Endothelial cell of umbilical vein (primary cell): Measurements from ENCODE around the gene IGSF22. TPM values are rescaled to one million over a fixed set of nuclear protein-coding genes. Genes with fewer than 3 reads are reported as not detected.
"Not testable (repeated sequence)": the region's sequence is repeated elsewhere in the genome, so short reads cannot be mapped to it uniquely, and the experiment has no call there.

Source experiments
- BruUV-seq: library from RNA; stranded (reverse); fragments of 400-500 nt; replicated peaks from 2 replicates; lab custom pipeline; 2021; lab: Mats Ljungman, UMichigan
- CTCF ChIA-PET: fragments of 300-600, 350-600 bp; sonication (Branson Sonifier 250); formaldehyde crosslinking; loops from one replicate; lab custom pipeline; 2021; ENCODE audit warnings: antibody characterized with exemption, inconsistent platforms; lab: Charles Lee
- POLR2A ChIA-PET: fragments of 300-600, 350-600 bp; sonication (Branson Sonifier 250); formaldehyde crosslinking; loops from one replicate; lab custom pipeline; 2021; ENCODE audit warnings: antibody characterized with exemption, inconsistent platforms; lab: Charles Lee
- DNase-seq: peaks from one replicate; pipeline ENCODE4 v3.0.0-alpha.2; 2011; ENCODE audit warnings: low read depth, low spot score
- FAIRE-seq: peaks from 2 replicates; lab custom pipeline; 2011; peaks lifted over from hg19 to GRCh38; lab: Jason Lieb, UNC
- H2AFZ ChIP-seq: 2 replicates; pipeline ENCODE4 v1.6.0; 2012; ENCODE audit warnings: low read depth, low read length, control low read depth, inconsistent platforms
- H3K27ac ChIP-seq: 2 replicates; pipeline ENCODE4 v1.5.1; 2011; ENCODE audit warnings: low read depth, mild to moderate bottlenecking, control low read depth, low read length, moderate library complexity; ENCODE audit not compliant: insufficient read depth
- H3K27me3 ChIP-seq, 2 experiments: 2 replicates each; pipeline versions ENCODE4 v1.6.0 to v1.6.1; 2011; ENCODE audit warnings: low read length in 2 of 2, mixed read lengths in 1 of 2; ENCODE audit not compliant: control insufficient read depth in 2 of 2, insufficient read depth in 2 of 2
- H3K36me3 ChIP-seq, 2 experiments: 2 replicates in 1 of 2; 3 replicates in 1 of 2; pipeline ENCODE4 v1.5.1; 2011; ENCODE audit warnings: low read length in 2 of 2, mild to moderate bottlenecking in 1 of 2, moderate library complexity in 1 of 2; ENCODE audit not compliant: control insufficient read depth in 2 of 2, insufficient read depth in 2 of 2; ENCODE audit errors: extremely low read depth in 1 of 2
- H3K4me1 ChIP-seq: 3 replicates; pipeline ENCODE4 v1.5.1; 2011; ENCODE audit warnings: mild to moderate bottlenecking, low read length; ENCODE audit not compliant: control insufficient read depth, insufficient read depth; ENCODE audit errors: extremely low read depth
- H3K4me2 ChIP-seq: 2 replicates; pipeline ENCODE4 v1.6.1; 2011; ENCODE audit warnings: low read length, control low read depth, mixed read lengths; ENCODE audit not compliant: insufficient read depth
- H3K4me3 ChIP-seq, 3 experiments: fragments of 200-600 bp in 1 of 3; sonication (generic), shearing (Covaris generic) in 1 of 3; replicated peaks in 1 of 3; 2 replicates each; pipeline ENCODE4 v1.5.1; 2011 to 2016; ENCODE audit warnings: control low read depth in 3 of 3, low read length in 3 of 3, mild to moderate bottlenecking in 2 of 3, inconsistent platforms in 1 of 3, low read depth in 1 of 3, moderate library complexity in 1 of 3; ENCODE audit not compliant: insufficient read depth in 1 of 3
- H3K79me2 ChIP-seq: 2 replicates; pipeline ENCODE4 v1.6.0; 2012; ENCODE audit warnings: low read length, inconsistent platforms; ENCODE audit not compliant: control insufficient read depth, insufficient read depth
- H3K9ac ChIP-seq: replicated peaks from 2 replicates; pipeline ENCODE3; 2011; ENCODE audit warnings: low read length, control low read depth; ENCODE audit not compliant: insufficient read depth; ENCODE audit errors: extremely low read depth
- H3K9me1 ChIP-seq: replicated peaks from 3 replicates; pipeline ENCODE4 v1.6.0; 2011; ENCODE audit warnings: mild to moderate bottlenecking, low read length; ENCODE audit not compliant: control insufficient read depth, insufficient read depth; ENCODE audit errors: extremely low read depth
- H3K9me3 ChIP-seq: replicated peaks from 2 replicates; pipeline ENCODE4 v1.5.1; 2012; ENCODE audit warnings: low read length, inconsistent platforms; ENCODE audit not compliant: control insufficient read depth, insufficient read depth
- H4K20me1 ChIP-seq: replicated peaks from 2 replicates; pipeline ENCODE3; 2011; ENCODE audit warnings: mild to moderate bottlenecking, low read length; ENCODE audit not compliant: control insufficient read depth, insufficient read depth; ENCODE audit errors: extremely low read depth
- EZH2 ChIP-seq: IDR thresholded peaks from 2 replicates; pipeline ENCODE4 v1.6.1; 2012; ENCODE audit warnings: borderline replicate concordance, low read depth, mild to moderate bottlenecking, moderate library complexity, low read length, inconsistent platforms; ENCODE audit not compliant: severe bottlenecking
- FOS ChIP-seq: IDR thresholded peaks from 2 replicates; pipeline ENCODE4 v1.6.1; 2011; ENCODE audit warnings: mild to moderate bottlenecking, low read length, moderate library complexity, borderline replicate concordance; ENCODE audit not compliant: insufficient read depth
- GATA2 ChIP-seq: IDR thresholded peaks from 2 replicates; pipeline ENCODE4 v1.7.0; 2011; ENCODE audit warnings: low read depth, mild to moderate bottlenecking, moderate library complexity, mixed read lengths, low read length; ENCODE audit not compliant: insufficient read length, insufficient read depth
- JUN ChIP-seq: IDR thresholded peaks from 2 replicates; pipeline ENCODE4 v1.6.1; 2011; ENCODE audit warnings: borderline replicate concordance, low read depth; ENCODE audit not compliant: insufficient read length, insufficient read depth
- MYC ChIP-seq: IDR thresholded peaks from one replicate; pipeline ENCODE4 v1.6.1; 2011; ENCODE audit warnings: mild to moderate bottlenecking, low read depth, low read length
- POLR2A ChIP-seq: IDR thresholded peaks from 2 replicates; pipeline ENCODE4 v1.6.1; 2012; ENCODE audit warnings: low read depth, mild to moderate bottlenecking, control low read depth, low read length
- POLR2AphosphoS5 ChIP-seq: IDR thresholded peaks from 2 replicates; pipeline ENCODE4 v1.6.1; 2012; ENCODE audit warnings: low read depth, mild to moderate bottlenecking, control low read depth, low read length, moderate library complexity; ENCODE audit not compliant: insufficient read depth
- dilution Hi-C: fragments of 300-500 bp; cut with MboI; formaldehyde crosslinking; loops from one replicate; pipeline ENCODE4 v1.15.0; 2019; ENCODE audit warnings: low sequenced_read_pairs; ENCODE audit not compliant: extremely low pct_ligation_motif_present
- intact Hi-C: fragments of 100-400 bp; cut with micrococcal nuclease; formaldehyde crosslinking; loops from one replicate; pipeline ENCODE4 v1.10.0; 2022
- polyA plus RNA-seq, 4 experiments: library from polyadenylated mRNA; depleted of rRNA in 3 of 4; stranded (reverse) in 3 of 4; unstranded in 1 of 4; fragments of >200 nt; gene quantifications; 2 replicates each; pipeline versions ENCODE4 v1.2.1 to v1.2.3, GENCODE V29; 2011 to 2012; ENCODE audit warnings: missing spikeins in 1 of 4
- total RNA-seq: library from RNA; stranded (reverse); gene quantifications from 2 replicates; pipeline ENCODE4 v1.2.3, GENCODE V29; 2021
- TF ChIP-seq, protein P1 (sequence below), 2 donors: IDR thresholded peaks; 1 replicate in 1 of 2; 2 replicates in 1 of 2; pipeline ENCODE4 v1.5.1; 2011; ENCODE audit warnings: low read length in 2 of 2, mild to moderate bottlenecking in 2 of 2, moderate library complexity in 2 of 2, control low read depth in 1 of 2, inconsistent platforms in 1 of 2, low read depth in 1 of 2; ENCODE audit not compliant: insufficient read depth in 1 of 2; ENCODE audit errors: extremely low read depth in 1 of 2
- TF ChIP-seq, protein P2 (sequence below): IDR thresholded peaks from 2 replicates; pipeline ENCODE4 v1.6.1; 2011; ENCODE audit not compliant: insufficient read depth, insufficient read length

Gene IGSF22
- total and polyA plus RNA-seq, 2 donors (not counting 3 experiments of a cell fraction or from before 2014, with no cell fraction given) = not detected

DNA sequence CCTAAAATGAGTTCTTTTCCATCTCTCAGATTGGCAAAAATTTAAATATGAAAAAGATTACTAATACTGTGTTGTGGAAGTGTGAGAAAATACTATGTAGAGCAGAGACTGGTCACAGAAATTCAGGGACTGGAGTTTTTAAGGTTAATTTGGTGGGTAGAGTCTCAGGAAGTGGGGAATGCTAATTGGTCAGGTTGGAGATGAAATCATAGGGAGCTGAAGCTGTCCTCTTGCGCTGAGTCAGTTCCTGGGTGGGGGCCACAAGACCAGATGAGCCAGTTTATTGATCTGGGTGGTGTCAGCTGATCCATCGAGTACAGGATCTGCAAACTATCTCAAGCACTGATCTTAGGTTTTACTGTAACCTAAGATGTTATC, 56.8 kb downstream of the IGSF22 start:
- H3K4me3 ChIP-seq = no peak overlapping the region
- intact Hi-C loops (no loop called here), dilution Hi-C loops (no loop called here)
- H3K27ac ChIP-seq = no peak overlapping the region
- TF ChIP-seq POLR2AphosphoS5 = no peak
- peaks cover 0 to 3% of the 10 kb centered on the region in 2 experiments for H3K27me3 ChIP-seq
- H3K9ac ChIP-seq = no peak overlapping the region
- no peak overlapping the region for H3K4me2 ChIP-seq
- no peaks in the 10 kb centered on the region for H3K9me1 ChIP-seq
- no peaks in the 10 kb centered on the region for H3K79me2 ChIP-seq
- H2AFZ ChIP-seq = no peak overlapping the region
- ChIA-PET CTCF (no interaction called here), POLR2A (no interaction called here)
- H3K9me3 ChIP-seq = no peaks in the 10 kb centered on the region
- DNase-seq = no peak
- FAIRE-seq = no peak
- no peaks in the 10 kb centered on the region for H3K36me3 ChIP-seq
- H3K4me1 ChIP-seq = no peaks in the 10 kb centered on the region
- no peaks in the 10 kb centered on the region for H4K20me1 ChIP-seq
- no TSS peak for BruUV-seq

DNA sequence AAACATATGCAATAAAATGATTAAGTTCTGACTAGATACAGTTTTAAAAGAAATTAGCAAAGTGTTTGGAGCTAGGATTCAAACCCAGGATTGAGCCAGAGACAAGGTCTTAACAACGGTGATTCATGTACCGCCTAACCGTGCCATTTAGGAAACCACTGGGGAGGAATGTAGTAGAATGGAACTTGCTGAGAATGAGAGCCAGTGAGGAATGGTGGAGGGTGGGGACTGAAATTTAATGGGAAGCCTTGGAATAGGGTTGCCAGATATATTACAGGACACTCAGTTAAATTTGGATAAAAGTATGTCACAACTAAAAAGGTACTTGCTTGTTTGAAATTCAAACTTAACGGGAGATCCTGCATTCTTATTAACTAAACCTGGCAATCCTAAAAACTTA, 57.9 kb downstream of the IGSF22 start:
- CTCF ChIA-PET = no interaction called here

DNA sequence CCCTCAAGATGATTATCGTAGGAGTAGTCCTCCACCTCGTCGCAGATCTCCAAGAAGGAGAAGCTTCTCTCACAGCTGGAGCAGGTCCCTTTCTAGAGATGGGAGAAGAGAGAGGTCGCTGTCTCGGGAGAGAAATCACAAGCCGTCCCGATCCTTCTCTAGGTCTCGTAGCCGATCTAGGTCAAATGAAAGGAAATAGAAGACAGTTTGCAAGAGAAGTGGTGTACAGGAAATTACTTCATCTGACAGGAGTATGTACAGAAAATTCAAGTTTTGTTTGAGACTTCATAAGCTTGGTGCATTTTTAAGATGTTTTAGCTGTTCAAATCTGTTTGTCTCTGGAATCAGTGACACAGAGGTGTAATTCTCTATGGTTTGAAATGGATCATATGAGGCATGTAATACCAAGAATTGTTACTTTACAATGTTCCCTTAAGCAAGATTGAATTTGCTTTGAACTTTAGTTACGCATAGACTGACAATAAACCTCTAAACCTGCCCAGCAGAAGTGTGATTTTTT, 60.6 kb downstream of the IGSF22 start:
- H3K79me2 ChIP-seq, POLR2A ChIA-PET, H3K4me1 ChIP-seq, FAIRE-seq, H4K20me1 ChIP-seq, H3K9me3 ChIP-seq, H3K9me1 ChIP-seq, H3K27me3 ChIP-seq, H3K36me3 ChIP-seq, dilution Hi-C loops, BruUV-seq, H3K4me2 ChIP-seq, H3K27ac ChIP-seq, H2AFZ ChIP-seq, H3K9ac ChIP-seq, DNase-seq, intact Hi-C loops, H3K4me3 ChIP-seq: not testable (repeated sequence)
- CTCF ChIA-PET = interaction anchor here (0.6 to 0.9 kb wide), 2 partner anchors 13 to 40 kb away, joined by 3 to 4 read pairs; no protein-coding TSS in a partner anchor

More for the DNA sequence above, 57.9 kb downstream of the IGSF22 start:
- no peak for FAIRE-seq
- Histone ChIP-seq H3K9me3 (no peaks in the 10 kb centered on the region), H3K9me1 (no peaks in the 10 kb centered on the region), H2AFZ (no peak overlapping the region), H3K36me3 (no peaks in the 10 kb centered on the region), H3K79me2 (no peaks in the 10 kb centered on the region), H4K20me1 (no peaks in the 10 kb centered on the region), H3K4me1 (no peaks in the 10 kb centered on the region), H3K4me2 (no peak overlapping the region), H3K4me3 (no peak overlapping the region), H3K27ac (no peak overlapping the region), H3K9ac (no peak overlapping the region), H3K27me3 (peaks cover 0 to 3% of the 10 kb centered on the region in 2 experiments)
- TF ChIP-seq, protein P1, sequence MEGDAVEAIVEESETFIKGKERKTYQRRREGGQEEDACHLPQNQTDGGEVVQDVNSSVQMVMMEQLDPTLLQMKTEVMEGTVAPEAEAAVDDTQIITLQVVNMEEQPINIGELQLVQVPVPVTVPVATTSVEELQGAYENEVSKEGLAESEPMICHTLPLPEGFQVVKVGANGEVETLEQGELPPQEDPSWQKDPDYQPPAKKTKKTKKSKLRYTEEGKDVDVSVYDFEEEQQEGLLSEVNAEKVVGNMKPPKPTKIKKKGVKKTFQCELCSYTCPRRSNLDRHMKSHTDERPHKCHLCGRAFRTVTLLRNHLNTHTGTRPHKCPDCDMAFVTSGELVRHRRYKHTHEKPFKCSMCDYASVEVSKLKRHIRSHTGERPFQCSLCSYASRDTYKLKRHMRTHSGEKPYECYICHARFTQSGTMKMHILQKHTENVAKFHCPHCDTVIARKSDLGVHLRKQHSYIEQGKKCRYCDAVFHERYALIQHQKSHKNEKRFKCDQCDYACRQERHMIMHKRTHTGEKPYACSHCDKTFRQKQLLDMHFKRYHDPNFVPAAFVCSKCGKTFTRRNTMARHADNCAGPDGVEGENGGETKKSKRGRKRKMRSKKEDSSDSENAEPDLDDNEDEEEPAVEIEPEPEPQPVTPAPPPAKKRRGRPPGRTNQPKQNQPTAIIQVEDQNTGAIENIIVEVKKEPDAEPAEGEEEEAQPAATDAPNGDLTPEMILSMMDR (IDR thresholded peaks at IDR 0.05; ENCODE audit: extremely low read depth in 1 of 2, insufficient read depth in 1 of 2, low read depth in 1 of 2, low read length in 2 of 2) = no peak
- TF ChIP-seq, protein P2, sequence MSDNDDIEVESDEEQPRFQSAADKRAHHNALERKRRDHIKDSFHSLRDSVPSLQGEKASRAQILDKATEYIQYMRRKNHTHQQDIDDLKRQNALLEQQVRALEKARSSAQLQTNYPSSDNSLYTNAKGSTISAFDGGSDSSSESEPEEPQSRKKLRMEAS = no peak
- TF ChIP-seq POLR2A (no peak), POLR2AphosphoS5 (no peak), JUN (no peak), EZH2 (no peak), FOS (no peak), GATA2 (no peak), MYC (no peak)
- DNase-seq = no peak
- intact Hi-C loops = no loop called here
- no TSS peak for BruUV-seq
- POLR2A ChIA-PET = no interaction called here
- dilution Hi-C loops = no loop called here
